HCT116 (cell line): ENCODE data around the gene KRTAP22-2.

Source experiments
- EZH2 ChIP-seq: fragments of 200-600 bp; sonication (generic); IDR thresholded peaks from 2 replicates; pipeline ENCODE4 v1.6.1; 2017; ENCODE audit warnings: antibody characterized with exemption, mixed run types
- EZH2phosphoT487 ChIP-seq: fragments of 200-600 bp; IDR thresholded peaks from 2 replicates; pipeline ENCODE4 v1.6.1; 2018; ENCODE audit warnings: antibody characterized with exemption, borderline replicate concordance
- JUND ChIP-seq: IDR thresholded peaks from 2 replicates; pipeline ENCODE4 v1.6.1; 2012
- POLR2A ChIP-seq: IDR thresholded peaks from 2 replicates; pipeline ENCODE4 v1.7.0; 2011; ENCODE audit warnings: borderline replicate concordance; ENCODE audit not compliant: insufficient read depth, insufficient read length; ENCODE audit errors: extremely low read depth
- ZFX ChIP-seq: fragments of 450-650 bp; IDR thresholded peaks from 2 replicates; pipeline ENCODE4 v1.6.1; 2017
- TF ChIP-seq, protein P1 (sequence below): IDR thresholded peaks from 2 replicates; pipeline ENCODE4 v1.6.1; 2011; ENCODE audit warnings: mild to moderate bottlenecking, low read length, moderate library complexity; ENCODE audit not compliant: insufficient replicate concordance; ENCODE audit errors: extremely low read depth
- TF ChIP-seq, protein P2 (sequence below), 3 experiments: fragments of 200-600 bp in 1 of 3; sonication (generic) in 1 of 3; IDR thresholded peaks in 2 of 3; conservative IDR thresholded peaks in 1 of 3; 2 replicates each; pipeline ENCODE4 v1.5.1; 2012 to 2017; ENCODE audit warnings: low read depth in 2 of 3, low read length in 2 of 3, antibody characterized with exemption in 1 of 3, borderline replicate concordance in 1 of 3, control low read depth in 1 of 3, mild to moderate bottlenecking in 1 of 3, mixed read lengths in 1 of 3, mixed run types in 1 of 3, moderate library complexity in 1 of 3; ENCODE audit not compliant: insufficient read depth in 1 of 3
- TF ChIP-seq, protein P3 (sequence below): IDR thresholded peaks from 2 replicates; pipeline ENCODE4 v1.6.1; 2012

DNA sequence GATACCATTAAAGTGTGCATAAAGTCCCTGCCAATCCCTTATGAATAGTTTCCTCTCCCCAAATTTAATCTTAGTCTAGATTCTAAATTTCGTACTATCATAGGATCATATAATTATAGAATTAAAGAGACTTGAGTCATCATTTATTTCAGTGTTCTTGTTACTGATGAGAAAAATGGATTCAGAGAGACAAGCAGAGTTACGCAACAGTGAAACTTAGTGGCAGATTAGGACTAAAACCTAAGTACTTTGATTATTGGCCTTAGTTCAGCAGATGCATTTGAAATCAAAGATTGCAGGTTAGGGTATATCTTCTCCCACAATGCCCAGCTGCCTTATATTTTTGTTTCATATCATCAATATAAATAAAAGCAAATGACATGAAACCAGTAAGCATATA is 28.2 kb downstream of the KRTAP22-2 start:
- TF ChIP-seq EZH2phosphoT487: no peak
- no peak for TF ChIP-seq POLR2A
- TF ChIP-seq, protein P1, sequence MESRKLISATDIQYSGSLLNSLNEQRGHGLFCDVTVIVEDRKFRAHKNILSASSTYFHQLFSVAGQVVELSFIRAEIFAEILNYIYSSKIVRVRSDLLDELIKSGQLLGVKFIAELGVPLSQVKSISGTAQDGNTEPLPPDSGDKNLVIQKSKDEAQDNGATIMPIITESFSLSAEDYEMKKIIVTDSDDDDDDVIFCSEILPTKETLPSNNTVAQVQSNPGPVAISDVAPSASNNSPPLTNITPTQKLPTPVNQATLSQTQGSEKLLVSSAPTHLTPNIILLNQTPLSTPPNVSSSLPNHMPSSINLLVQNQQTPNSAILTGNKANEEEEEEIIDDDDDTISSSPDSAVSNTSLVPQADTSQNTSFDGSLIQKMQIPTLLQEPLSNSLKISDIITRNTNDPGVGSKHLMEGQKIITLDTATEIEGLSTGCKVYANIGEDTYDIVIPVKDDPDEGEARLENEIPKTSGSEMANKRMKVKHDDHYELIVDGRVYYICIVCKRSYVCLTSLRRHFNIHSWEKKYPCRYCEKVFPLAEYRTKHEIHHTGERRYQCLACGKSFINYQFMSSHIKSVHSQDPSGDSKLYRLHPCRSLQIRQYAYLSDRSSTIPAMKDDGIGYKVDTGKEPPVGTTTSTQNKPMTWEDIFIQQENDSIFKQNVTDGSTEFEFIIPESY: no peak
- TF ChIP-seq, protein P2, sequence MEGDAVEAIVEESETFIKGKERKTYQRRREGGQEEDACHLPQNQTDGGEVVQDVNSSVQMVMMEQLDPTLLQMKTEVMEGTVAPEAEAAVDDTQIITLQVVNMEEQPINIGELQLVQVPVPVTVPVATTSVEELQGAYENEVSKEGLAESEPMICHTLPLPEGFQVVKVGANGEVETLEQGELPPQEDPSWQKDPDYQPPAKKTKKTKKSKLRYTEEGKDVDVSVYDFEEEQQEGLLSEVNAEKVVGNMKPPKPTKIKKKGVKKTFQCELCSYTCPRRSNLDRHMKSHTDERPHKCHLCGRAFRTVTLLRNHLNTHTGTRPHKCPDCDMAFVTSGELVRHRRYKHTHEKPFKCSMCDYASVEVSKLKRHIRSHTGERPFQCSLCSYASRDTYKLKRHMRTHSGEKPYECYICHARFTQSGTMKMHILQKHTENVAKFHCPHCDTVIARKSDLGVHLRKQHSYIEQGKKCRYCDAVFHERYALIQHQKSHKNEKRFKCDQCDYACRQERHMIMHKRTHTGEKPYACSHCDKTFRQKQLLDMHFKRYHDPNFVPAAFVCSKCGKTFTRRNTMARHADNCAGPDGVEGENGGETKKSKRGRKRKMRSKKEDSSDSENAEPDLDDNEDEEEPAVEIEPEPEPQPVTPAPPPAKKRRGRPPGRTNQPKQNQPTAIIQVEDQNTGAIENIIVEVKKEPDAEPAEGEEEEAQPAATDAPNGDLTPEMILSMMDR (IDR thresholded peaks at IDR 0.05 in 2 of 3, conservative IDR thresholded peaks at IDR 0.05 in 1 of 3; ENCODE audit: borderline replicate concordance in 1 of 3, insufficient read depth in 1 of 3, low read depth in 2 of 3, low read length in 2 of 3): no peak
- TF ChIP-seq EZH2: no peak
- no peak for TF ChIP-seq JUND
- TF ChIP-seq, protein P3, sequence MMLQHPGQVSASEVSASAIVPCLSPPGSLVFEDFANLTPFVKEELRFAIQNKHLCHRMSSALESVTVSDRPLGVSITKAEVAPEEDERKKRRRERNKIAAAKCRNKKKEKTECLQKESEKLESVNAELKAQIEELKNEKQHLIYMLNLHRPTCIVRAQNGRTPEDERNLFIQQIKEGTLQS: no peak
- no peak for TF ChIP-seq ZFX
